ENCODE measurements around the gene NUDT7.

NUDT7 gene

GRCh38 chr16:77722309-77723107 is at the start of gene NUDT7:
NUDT7 (plus strand) TSS chr16:77722514; CDS start chr16:77722583, 69 bp downstream.
- no peaks in the 10 kb centered on the region for H3K9me3 ChIP-seq (ENCODE audit: severe bottlenecking)
- no peaks in the 10 kb centered on the region for H3K27me3 ChIP-seq (ENCODE audit: insufficient read depth, poor library complexity, severe bottlenecking)
- ATAC-seq (ENCODE audit: low read depth) (peak; percentile 90), DNase-seq (ENCODE audit: low spot score) (peak; percentile 99)
- H3K4me3 ChIP-seq (ENCODE audit: severe bottlenecking): peak within 1 kb of the TSS; percentile 78
- H3K4me1 ChIP-seq (ENCODE audit: insufficient read depth, poor library complexity, severe bottlenecking): peaks cover 3% of the 10 kb centered on the region
- peak; percentile 27 for TF ChIP-seq CTCF (IDR thresholded peaks at IDR 0.05; ENCODE audit: poor library complexity, severe bottlenecking)
- no peaks in the 10 kb centered on the region for H3K36me3 ChIP-seq (ENCODE audit: low read depth)
- H3K27ac ChIP-seq (ENCODE audit: poor library complexity, severe bottlenecking): peak within 1 kb of the TSS; percentile 26

GRCh38 chr16:77674888-77675287 is 47.4 kb upstream of the NUDT7 start:
- H3K9me3 ChIP-seq (ENCODE audit: severe bottlenecking): no peaks in the 10 kb centered on the region
- no peak for TF ChIP-seq CTCF (IDR thresholded peaks at IDR 0.05; ENCODE audit: poor library complexity, severe bottlenecking)
- H3K4me1 ChIP-seq (ENCODE audit: insufficient read depth, poor library complexity, severe bottlenecking): no peaks in the 10 kb centered on the region
- DNase-seq (ENCODE audit: low spot score) (no peak), ATAC-seq (ENCODE audit: low read depth) (no peak; the same call in 2 of the 3 replicates)
- peaks cover 14% of the 10 kb centered on the region for H3K27me3 ChIP-seq (ENCODE audit: insufficient read depth, poor library complexity, severe bottlenecking)
- no peak overlapping the region for H3K4me3 ChIP-seq (ENCODE audit: severe bottlenecking)
- H3K36me3 ChIP-seq (ENCODE audit: low read depth): no peaks in the 10 kb centered on the region
- no peak overlapping the region for H3K27ac ChIP-seq (ENCODE audit: poor library complexity, severe bottlenecking)

GRCh38 chr16:77675464-77676324 is 46.6 kb upstream of the NUDT7 start:
- DNase-seq (ENCODE audit: low spot score): no peak

GRCh38 chr16:77677129-77677528 is 45.2 kb upstream of the NUDT7 start:
- TF ChIP-seq CTCF (IDR thresholded peaks at IDR 0.05; ENCODE audit: poor library complexity, severe bottlenecking): no peak
- H3K4me1 ChIP-seq (ENCODE audit: insufficient read depth, poor library complexity, severe bottlenecking): no peaks in the 10 kb centered on the region
- no peaks in the 10 kb centered on the region for H3K9me3 ChIP-seq (ENCODE audit: severe bottlenecking)
- H3K36me3 ChIP-seq (ENCODE audit: low read depth): no peaks in the 10 kb centered on the region
- no peak overlapping the region for H3K27ac ChIP-seq (ENCODE audit: poor library complexity, severe bottlenecking)
- DNase-seq (ENCODE audit: low spot score) (no peak), ATAC-seq (ENCODE audit: low read depth) (0 out of 3 replicates have a peak, but pooled peaks have one; percentile 12)
- H3K27me3 ChIP-seq (ENCODE audit: insufficient read depth, poor library complexity, severe bottlenecking): peaks cover 10% of the 10 kb centered on the region
- H3K4me3 ChIP-seq (ENCODE audit: severe bottlenecking): no peak overlapping the region

More at GRCh38 chr16:77675464-77676324, 46.6 kb upstream of the NUDT7 start:
- H3K4me3 ChIP-seq (ENCODE audit: severe bottlenecking): no peak overlapping the region
- H3K27me3 ChIP-seq (ENCODE audit: insufficient read depth, poor library complexity, severe bottlenecking): peaks cover 14% of the 10 kb centered on the region
- H3K4me1 ChIP-seq (ENCODE audit: insufficient read depth, poor library complexity, severe bottlenecking): no peaks in the 10 kb centered on the region
- TF ChIP-seq CTCF (IDR thresholded peaks at IDR 0.05; ENCODE audit: poor library complexity, severe bottlenecking): peak; percentile 89
- no peaks in the 10 kb centered on the region for H3K9me3 ChIP-seq (ENCODE audit: severe bottlenecking)
- peak; percentile 76 for ATAC-seq (ENCODE audit: low read depth)
- no peak overlapping the region for H3K27ac ChIP-seq (ENCODE audit: poor library complexity, severe bottlenecking)
- H3K36me3 ChIP-seq (ENCODE audit: low read depth): no peaks in the 10 kb centered on the region
